Posterior cingulate gyrus (tissue), 11 donors: ENCODE data around the gene ST8SIA1.
"Not testable (repeated sequence)": the region's sequence is repeated elsewhere in the genome, so short reads cannot be mapped to it uniquely, and the experiment has no call there.

Source experiments
- DNase-seq, 10 donors: peaks; one replicate each; pipeline versions ENCODE4 v3.0.0 to v3.0.0-alpha.2; 2020 to 2021; ENCODE audit warnings: mixed read lengths in 3 of 10
- intact Hi-C: fragments of 100-400 bp; cut with DNase I; formaldehyde crosslinking; loops from one replicate; pipeline ENCODE4 v1.15.1; 2023

Gene ST8SIA1

GRCh38 chr12:22202847-22203246 is 131.7 kb downstream of the ST8SIA1 start:
- intact Hi-C loops: no loop called here
- no peak for DNase-seq

GRCh38 chr12:22201101-22201500 is 133.4 kb downstream of the ST8SIA1 start:
- intact Hi-C loops: no loop called here
- no peak for DNase-seq

- intact Hi-C loops: no loop called here
- no peak for DNase-seq
Observed at GRCh38 chr12:22196236-22196635, 138.3 kb downstream of the ST8SIA1 start.

DNA sequence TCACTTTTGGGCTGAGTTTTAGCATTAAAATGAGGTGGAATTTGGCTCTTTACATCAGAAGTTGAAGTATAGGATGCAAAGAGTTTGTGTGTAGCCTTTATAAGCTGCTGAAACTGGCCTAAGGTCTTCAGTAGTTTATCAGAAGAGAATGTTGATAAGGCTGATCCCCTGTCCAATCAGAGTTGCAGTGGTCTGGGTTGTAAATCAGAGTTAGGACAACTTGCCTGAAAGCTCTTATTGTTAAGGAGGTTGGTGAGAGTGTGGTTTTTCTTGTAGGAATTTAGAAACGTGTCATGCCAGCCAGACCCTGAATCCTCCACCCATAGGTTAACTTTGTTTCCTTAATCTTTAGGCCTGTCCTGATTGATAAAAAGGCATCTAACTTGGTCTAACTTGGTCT is 143.5 kb downstream of the ST8SIA1 start:
- no peak for DNase-seq
- intact Hi-C loops: no loop called here

- no peak for DNase-seq
- intact Hi-C loops: no loop called here
Observed at GRCh38 chr12:22188431-22188830, 146.1 kb downstream of the ST8SIA1 start.

DNA sequence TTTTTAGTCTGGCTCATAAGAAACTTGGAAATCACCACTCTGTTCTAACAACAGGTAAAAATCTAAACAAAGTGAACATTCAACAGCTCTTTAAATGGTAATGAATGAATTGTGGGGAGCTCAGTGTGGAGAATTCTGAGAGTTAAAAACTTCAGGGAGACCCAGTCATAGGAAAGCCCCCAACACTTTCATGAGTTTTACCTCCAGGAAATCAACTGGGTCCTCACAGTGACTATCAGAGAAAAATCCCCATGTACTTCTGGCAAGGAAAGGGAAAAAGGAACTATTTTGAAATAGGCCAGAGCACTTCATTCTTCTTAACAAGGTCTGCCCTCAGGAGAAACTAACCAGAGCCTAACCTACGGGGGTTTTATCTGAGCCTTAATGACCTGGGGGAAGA is 153.8 kb downstream of the ST8SIA1 start:
- intact Hi-C loops: no loop called here
- no peak for DNase-seq

GRCh38 chr12:22173177-22173576 is 161.3 kb downstream of the ST8SIA1 start:
- intact Hi-C loops: no loop called here
- DNase-seq: no peak

GRCh38 chr12:22172501-22172900 is 162.0 kb downstream of the ST8SIA1 start:
- intact Hi-C loops: no loop called here
- no peak for DNase-seq

DNA sequence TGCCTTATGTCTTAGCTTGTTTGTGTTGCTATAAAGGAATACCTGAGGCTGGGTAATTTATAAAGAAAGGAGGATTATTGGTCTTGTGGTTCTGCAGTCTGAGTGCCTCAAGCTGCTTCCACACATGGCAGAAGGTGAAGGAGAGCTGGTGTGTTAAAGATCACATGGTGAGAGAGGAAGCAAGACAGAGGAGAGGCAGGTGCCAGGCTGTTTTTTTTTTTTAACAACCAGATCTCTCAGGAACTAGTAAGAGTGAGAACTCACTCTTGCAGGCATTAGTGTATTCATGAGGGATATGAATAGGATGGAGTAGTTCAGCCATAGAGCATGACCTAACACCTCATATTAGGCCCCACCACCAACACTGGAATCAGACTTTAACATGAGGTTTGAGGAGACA is 165.1 kb downstream of the ST8SIA1 start:
- DNase-seq: no peak
- intact Hi-C loops: no loop called here

GRCh38 chr12:22164139-22164538 is 170.4 kb downstream of the ST8SIA1 start:
- intact Hi-C loops: no loop called here
- no peak for DNase-seq

DNA sequence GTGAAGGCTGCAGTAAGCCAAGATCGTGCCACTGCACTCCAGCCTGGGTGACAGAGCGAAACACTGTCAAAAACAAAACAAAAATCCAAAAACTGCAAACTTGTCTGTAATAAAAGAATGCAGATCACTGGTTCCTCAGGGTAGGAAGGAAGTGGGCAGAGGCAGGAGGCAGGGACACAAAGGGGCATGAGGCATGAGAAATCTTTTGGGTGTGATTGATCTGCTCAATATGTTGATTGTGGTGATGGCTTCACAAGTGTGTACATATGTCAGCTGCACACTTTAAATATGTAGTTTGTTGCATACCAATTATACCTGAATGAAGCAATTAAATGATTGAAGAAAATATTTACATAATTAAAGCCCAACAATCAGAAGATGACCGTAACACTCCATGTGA is 170.9 kb downstream of the ST8SIA1 start:
- intact Hi-C loops: no loop called here
- DNase-seq: no peak

DNA sequence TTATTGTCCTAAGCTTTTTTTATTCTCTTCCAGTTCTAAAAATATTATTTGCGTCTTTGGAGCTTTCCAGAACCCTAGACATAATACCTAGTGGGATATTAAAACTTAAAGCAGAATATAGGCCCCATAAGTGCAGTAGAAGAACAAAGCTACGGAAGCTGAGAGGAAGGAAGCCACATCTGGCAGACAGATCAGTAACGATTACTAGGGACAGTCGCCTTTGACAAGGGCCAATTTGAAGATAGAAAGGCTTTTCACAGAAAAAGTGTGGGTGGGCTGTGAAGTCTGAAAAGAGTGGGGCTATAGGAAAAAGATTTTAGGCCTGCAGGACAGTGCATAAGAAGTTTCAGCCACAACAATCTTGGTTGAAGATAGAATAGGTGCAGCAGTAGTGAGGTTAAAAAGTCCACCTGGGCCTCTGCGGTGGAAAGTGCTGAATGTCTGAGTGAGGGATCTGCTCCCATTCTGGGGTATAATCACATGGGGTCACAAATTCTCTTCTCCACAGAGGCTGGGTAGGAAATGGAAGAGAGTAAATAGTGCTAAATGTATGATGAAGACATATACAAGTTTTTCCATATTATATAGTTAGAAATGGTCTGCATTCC is 174.0 kb downstream of the ST8SIA1 start:
- no peak for DNase-seq
- intact Hi-C loops: no loop called here

DNA sequence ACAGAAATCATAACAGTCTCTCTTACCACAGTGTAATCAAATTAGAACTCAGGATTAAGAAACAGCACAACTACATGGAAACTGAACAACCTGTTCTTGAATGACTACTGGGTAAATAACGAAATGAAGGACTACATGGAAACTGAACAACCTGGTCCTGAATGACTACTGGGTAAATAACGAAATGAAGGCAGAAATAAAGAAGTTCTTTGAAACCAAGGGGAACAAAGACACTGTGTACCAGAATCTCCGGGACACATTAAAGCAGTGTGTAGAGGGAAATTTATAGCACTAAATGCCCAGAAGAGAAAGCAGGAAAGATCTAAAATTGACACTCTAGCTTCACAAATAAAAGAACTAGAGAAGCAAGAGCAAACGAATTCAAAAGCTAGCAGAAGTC is 185.2 kb downstream of the ST8SIA1 start:
- DNase-seq, intact Hi-C loops: not testable (repeated sequence)

- intact Hi-C loops: not testable (repeated sequence)
- DNase-seq: peak in 1 of 10 donors; percentile 43
Observed at GRCh38 chr12:22146686-22147085, 187.8 kb downstream of the ST8SIA1 start.
